ENCODE data around the gene MRPS10.

- TF ChIP-seq CTCF (IDR thresholded peaks at IDR 0.05), result no peak
- no peak for TF ChIP-seq POLR2A (IDR thresholded peaks at IDR 0.05)
Observed at GRCh38 chr6:42257614-42258013, 40.0 kb upstream of the MRPS10 start.

Measured in body of pancreas (tissue), 4 donors.